C4-2B (cell line): Measurements from ENCODE around the gene CDK15.

Source experiments
- H3K27ac ChIP-seq: fragments of 450-650 bp; 2 replicates; pipeline ENCODE4 v1.5.1; 2017
- CTCF ChIP-seq: fragments of 450-650 bp; conservative IDR thresholded peaks from 2 replicates; pipeline ENCODE4 v1.5.1; 2017; ENCODE audit warnings: mild to moderate bottlenecking
- ZFX ChIP-seq: fragments of 450-650 bp; IDR thresholded peaks from 2 replicates; pipeline ENCODE4 v1.6.1; 2017

CDK15 gene

GRCh38 chr2:201930831-201931230 lies 124.5 kb downstream of the CDK15 start:
- TF ChIP-seq ZFX (no peak), CTCF (no peak)
- H3K27ac ChIP-seq: no peak overlapping the region

GRCh38 chr2:201931475-201931874 lies 125.1 kb downstream of the CDK15 start:
- no peak overlapping the region for H3K27ac ChIP-seq
- TF ChIP-seq CTCF: no peak
- no peak for TF ChIP-seq ZFX

GRCh38 chr2:201931951-201932350 lies 125.6 kb downstream of the CDK15 start:
- H3K27ac ChIP-seq: no peak overlapping the region
- TF ChIP-seq CTCF: no peak

- TF ChIP-seq ZFX (no peak), CTCF (no peak)
- H3K27ac ChIP-seq: no peak overlapping the region
Measured at GRCh38 chr2:201932511-201932910, 126.2 kb downstream of the CDK15 start.

GRCh38 chr2:201933792-201934237 lies 127.5 kb downstream of the CDK15 start:
- H3K27ac ChIP-seq: no peak overlapping the region
- TF ChIP-seq CTCF (no peak), ZFX (no peak)

GRCh38 chr2:201936817-201937216 lies 130.5 kb downstream of the CDK15 start:
- H3K27ac ChIP-seq: no peak overlapping the region
- TF ChIP-seq CTCF: no peak
- TF ChIP-seq ZFX: no peak

GRCh38 chr2:201937343-201937742 lies 131.0 kb downstream of the CDK15 start:
- TF ChIP-seq CTCF: no peak
- no peak for TF ChIP-seq ZFX
- H3K27ac ChIP-seq: no peak overlapping the region
